ENCODE results near the gene MYEOV. TPM values are rescaled to one million over a fixed set of nuclear protein-coding genes. Genes with fewer than 3 reads are reported as not detected.

Gene MYEOV
- total RNA-seq (under 1 TPM in 1 of 2 donors, not detected in 1; 0.39 TPM), polyA plus RNA-seq (ENCODE audit: insufficient read length in 2 of 2) (not detected)
- long read RNA-seq, donor 1: 0 reads
- long read RNA-seq, donor 2: 0 reads
- long read RNA-seq, donor 3: 0 reads
- long read RNA-seq, donor 4: 0 reads

GRCh38 chr11:69293819-69294505 is at the start of gene MYEOV:
TSS of gene MYEOV (plus strand) at chr11:69294155. CDS start at chr11:69295355, 1,200 bp downstream.
- Histone ChIP-seq H3K4me3 (ENCODE audit: low read depth, low read length) (no peak within 1 kb of the TSS), H3K36me3 (ENCODE audit: control insufficient read depth, insufficient read depth, low read length) (no peaks in the 10 kb centered on the region), H3K27ac (ENCODE audit: low read depth, low read length) (no peak within 1 kb of the TSS), H3K9me3 (ENCODE audit: control insufficient read depth, insufficient read depth, low read length) (no peaks in the 10 kb centered on the region), H3K4me1 (ENCODE audit: control insufficient read depth, insufficient read depth, low read length) (peaks cover 25% of the 10 kb centered on the region), H3K27me3 (ENCODE audit: control insufficient read depth, insufficient read depth, low read length) (no peaks in the 10 kb centered on the region)
- no peak for DNase-seq (ENCODE audit: low read depth in 4 of 6, low spot score in 6 of 6)
- WGBS (ENCODE audit: insufficient coverage): 95% methylated on average over 14 of the region's 16 CpGs

GRCh38 chr11:69244266-69244665 is 49.7 kb upstream of the MYEOV start:
- Histone ChIP-seq H3K4me3 (ENCODE audit: low read depth, low read length) (no peak overlapping the region), H3K36me3 (ENCODE audit: control insufficient read depth, insufficient read depth, low read length) (no peaks in the 10 kb centered on the region), H3K27me3 (ENCODE audit: control insufficient read depth, insufficient read depth, low read length) (peaks cover 3% of the 10 kb centered on the region), H3K4me1 (ENCODE audit: control insufficient read depth, insufficient read depth, low read length) (peaks cover 8% of the 10 kb centered on the region), H3K9me3 (ENCODE audit: control insufficient read depth, insufficient read depth, low read length) (no peaks in the 10 kb centered on the region), H3K27ac (ENCODE audit: low read depth, low read length) (no peak overlapping the region)
- DNase-seq (ENCODE audit: low read depth in 4 of 6, low spot score in 6 of 6): no peak
- WGBS (ENCODE audit: insufficient coverage): 93% methylated on average over 2 of the region's 3 CpGs

GRCh38 chr11:69245041-69245440 is 48.9 kb upstream of the MYEOV start:
- H3K27ac ChIP-seq (ENCODE audit: low read depth, low read length): no peak overlapping the region
- H3K9me3 ChIP-seq (ENCODE audit: control insufficient read depth, insufficient read depth, low read length): no peaks in the 10 kb centered on the region
- WGBS (ENCODE audit: insufficient coverage): no CpG with 5 or more reads among the region's 2 CpGs
- DNase-seq (ENCODE audit: low read depth in 4 of 6, low spot score in 6 of 6): no peak
- no peaks in the 10 kb centered on the region for H3K36me3 ChIP-seq (ENCODE audit: control insufficient read depth, insufficient read depth, low read length)
- no peak overlapping the region for H3K4me3 ChIP-seq (ENCODE audit: low read depth, low read length)
- H3K4me1 ChIP-seq (ENCODE audit: control insufficient read depth, insufficient read depth, low read length): peaks cover 15% of the 10 kb centered on the region
- peaks cover 5% of the 10 kb centered on the region for H3K27me3 ChIP-seq (ENCODE audit: control insufficient read depth, insufficient read depth, low read length)

GRCh38 chr11:69245491-69246345 is 48.2 kb upstream of the MYEOV start:
- Histone ChIP-seq H3K4me1 (ENCODE audit: control insufficient read depth, insufficient read depth, low read length) (peaks cover 16% of the 10 kb centered on the region), H3K36me3 (ENCODE audit: control insufficient read depth, insufficient read depth, low read length) (no peaks in the 10 kb centered on the region), H3K27me3 (ENCODE audit: control insufficient read depth, insufficient read depth, low read length) (peaks cover 5% of the 10 kb centered on the region), H3K27ac (ENCODE audit: low read depth, low read length) (no peak overlapping the region), H3K4me3 (ENCODE audit: low read depth, low read length) (no peak overlapping the region), H3K9me3 (ENCODE audit: control insufficient read depth, insufficient read depth, low read length) (no peaks in the 10 kb centered on the region)
- no peak for DNase-seq (ENCODE audit: low read depth in 4 of 6, low spot score in 6 of 6)
- WGBS (ENCODE audit: insufficient coverage): 85% methylated on average over 9 of the region's 16 CpGs

- no peaks in the 10 kb centered on the region for H3K36me3 ChIP-seq (ENCODE audit: control insufficient read depth, insufficient read depth, low read length)
- no peaks in the 10 kb centered on the region for H3K9me3 ChIP-seq (ENCODE audit: control insufficient read depth, insufficient read depth, low read length)
- H3K4me3 ChIP-seq (ENCODE audit: low read depth, low read length): no peak overlapping the region
- peak in 1 of 6 donors; percentile 56 for DNase-seq (ENCODE audit: low read depth in 4 of 6, low spot score in 6 of 6)
- H3K4me1 ChIP-seq (ENCODE audit: control insufficient read depth, insufficient read depth, low read length): peaks cover 9% of the 10 kb centered on the region
- WGBS (ENCODE audit: insufficient coverage): 36% methylated on average over 35 of the region's 35 CpGs
- peaks cover 5% of the 10 kb centered on the region for H3K27me3 ChIP-seq (ENCODE audit: control insufficient read depth, insufficient read depth, low read length)
- no peak overlapping the region for H3K27ac ChIP-seq (ENCODE audit: low read depth, low read length)
Observed at GRCh38 chr11:69249311-69250185, 44.4 kb upstream of the MYEOV start.

GRCh38 chr11:69250186-69251056 is 43.5 kb upstream of the MYEOV start:
- Histone ChIP-seq H3K4me3 (ENCODE audit: low read depth, low read length) (no peak overlapping the region), H3K27ac (ENCODE audit: low read depth, low read length) (no peak overlapping the region), H3K4me1 (ENCODE audit: control insufficient read depth, insufficient read depth, low read length) (peaks cover 9% of the 10 kb centered on the region), H3K36me3 (ENCODE audit: control insufficient read depth, insufficient read depth, low read length) (no peaks in the 10 kb centered on the region), H3K9me3 (ENCODE audit: control insufficient read depth, insufficient read depth, low read length) (no peaks in the 10 kb centered on the region), H3K27me3 (ENCODE audit: control insufficient read depth, insufficient read depth, low read length) (peaks cover 5% of the 10 kb centered on the region)
- 84% methylated on average over 9 of the region's 16 CpGs for WGBS (ENCODE audit: insufficient coverage)
- DNase-seq (ENCODE audit: low read depth in 4 of 6, low spot score in 6 of 6): no peak

- Histone ChIP-seq H3K36me3 (ENCODE audit: control insufficient read depth, insufficient read depth, low read length) (no peaks in the 10 kb centered on the region), H3K4me1 (ENCODE audit: control insufficient read depth, insufficient read depth, low read length) (peaks cover 9% of the 10 kb centered on the region), H3K9me3 (ENCODE audit: control insufficient read depth, insufficient read depth, low read length) (no peaks in the 10 kb centered on the region), H3K4me3 (ENCODE audit: low read depth, low read length) (no peak overlapping the region), H3K27ac (ENCODE audit: low read depth, low read length) (no peak overlapping the region), H3K27me3 (ENCODE audit: control insufficient read depth, insufficient read depth, low read length) (peaks cover 5% of the 10 kb centered on the region)
- no peak for DNase-seq (ENCODE audit: low read depth in 4 of 6, low spot score in 6 of 6)
- 93% methylated on average over 8 of the region's 10 CpGs for WGBS (ENCODE audit: insufficient coverage)
Observed at GRCh38 chr11:69251057-69251393, 42.9 kb upstream of the MYEOV start.

- no peak for DNase-seq (ENCODE audit: low read depth in 4 of 6, low spot score in 6 of 6)
- Histone ChIP-seq H3K27ac (ENCODE audit: low read depth, low read length) (no peak overlapping the region), H3K4me3 (ENCODE audit: low read depth, low read length) (no peak overlapping the region), H3K27me3 (ENCODE audit: control insufficient read depth, insufficient read depth, low read length) (peaks cover 5% of the 10 kb centered on the region), H3K4me1 (ENCODE audit: control insufficient read depth, insufficient read depth, low read length) (peaks cover 9% of the 10 kb centered on the region), H3K9me3 (ENCODE audit: control insufficient read depth, insufficient read depth, low read length) (no peaks in the 10 kb centered on the region), H3K36me3 (ENCODE audit: control insufficient read depth, insufficient read depth, low read length) (no peaks in the 10 kb centered on the region)
- 73% methylated on average over 31 of the region's 31 CpGs for WGBS (ENCODE audit: insufficient coverage)
Observed at GRCh38 chr11:69251639-69252489, 42.1 kb upstream of the MYEOV start.
